Measurements from ENCODE around the gene WDR75. TPM values are rescaled to one million over a fixed set of nuclear protein-coding genes. Genes with fewer than 3 reads are reported as not detected.

WDR75 gene
- total and polyA plus RNA-seq, 9 of the 15 experiments (the other 6 are each of a cell fraction or from before 2014, with no cell fraction given) = 50.9 to 111 (median 76.4) TPM

GRCh38 chr2:189409647-189410046, 31.6 kb upstream of the WDR75 start (continued):
- no peak for TF ChIP-seq LCOR (CRISPR knock-in tag; IDR thresholded peaks at IDR 0.05)
- TF ChIP-seq, protein P1, sequence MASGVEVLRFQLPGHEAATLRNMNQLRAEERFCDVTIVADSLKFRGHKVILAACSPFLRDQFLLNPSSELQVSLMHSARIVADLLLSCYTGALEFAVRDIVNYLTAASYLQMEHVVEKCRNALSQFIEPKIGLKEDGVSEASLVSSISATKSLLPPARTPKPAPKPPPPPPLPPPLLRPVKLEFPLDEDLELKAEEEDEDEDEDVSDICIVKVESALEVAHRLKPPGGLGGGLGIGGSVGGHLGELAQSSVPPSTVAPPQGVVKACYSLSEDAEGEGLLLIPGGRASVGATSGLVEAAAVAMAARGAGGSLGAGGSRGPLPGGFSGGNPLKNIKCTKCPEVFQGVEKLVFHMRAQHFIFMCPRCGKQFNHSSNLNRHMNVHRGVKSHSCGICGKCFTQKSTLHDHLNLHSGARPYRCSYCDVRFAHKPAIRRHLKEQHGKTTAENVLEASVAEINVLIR (CRISPR knock-in tag; IDR thresholded peaks at IDR 0.05) = no peak
- no peak for TF ChIP-seq DMBX1 (CRISPR knock-in tag; IDR thresholded peaks at IDR 0.05; ENCODE audit: borderline replicate concordance)
- no peak for TF ChIP-seq BCL6 (CRISPR knock-in tag; IDR thresholded peaks at IDR 0.05)
- no peak for TF ChIP-seq TAF15 (IDR thresholded peaks at IDR 0.05; ENCODE audit: low read depth, low read length)
- no peak for TF ChIP-seq WHSC1 (IDR thresholded peaks at IDR 0.05; ENCODE audit: low read length)

- no peak overlapping the region for H3K27ac ChIP-seq (ENCODE audit: extremely low read depth, low read depth, low read length)
- H3K9me3 ChIP-seq (replicated peaks; ENCODE audit: control insufficient read depth, insufficient read depth, low read depth, low read length) = no peaks in the 10 kb centered on the region
- H2AFZ ChIP-seq (ENCODE audit: low read depth, low read length) = no peak overlapping the region
- intact Hi-C loops (cut with micrococcal nuclease) = loop anchor here (2.0 to 10.0 kb wide), 6 partner anchors 65 to 1830 kb away; no protein-coding TSS in a partner anchor
- no peak for DNase-seq (ENCODE audit: extremely low read depth in 1 of 4, low spot score in 3 of 4)
- in situ Hi-C loops (cut with MboI) = loop anchor here (25.0 kb wide), 1 partner anchor 1900 kb away; no protein-coding TSS in a partner anchor
- ChIA-PET CTCF (ENCODE audit: low intra/inter-chr PET ratio) (interaction anchor here (1.0 to 1.9 kb wide), 4 partner anchors 269 to 1913 kb away, joined by 3 to 9 read pairs (median 6); no protein-coding TSS in a partner anchor), POLR2A (interaction anchor here (0.8 kb wide), 1 partner anchor 12 kb away, joined by 3 read pairs; no protein-coding TSS in a partner anchor)
- no peaks in the 10 kb centered on the region for H3K4me1 ChIP-seq (replicated peaks in 1 of 2; ENCODE audit: control insufficient read depth in 2 of 2, insufficient read depth in 2 of 2, low read length in 2 of 2)
- H3K79me2 ChIP-seq (ENCODE audit: control insufficient read depth, insufficient read depth, low read length) = no peaks in the 10 kb centered on the region
- H3K27me3 ChIP-seq (ENCODE audit: control insufficient read depth in 2 of 2, insufficient read depth in 2 of 2, low read length in 2 of 2) = no peaks in the 10 kb centered on the region
- FAIRE-seq = no peak
- H3K4me3 ChIP-seq = no peak overlapping the region
- WGBS (ENCODE audit: insufficient coverage, low coverage, missing lambda C conversion rate) = 2% methylated on average over 5 of the region's 5 CpGs
- ATAC-seq = no peak
- no peak overlapping the region for H3K4me2 ChIP-seq (ENCODE audit: insufficient read depth, low read length)
- H3K9ac ChIP-seq (ENCODE audit: insufficient read depth in 1 of 2, low read depth in 2 of 2, low read length in 2 of 2) = no peak overlapping the region
- no peaks in the 10 kb centered on the region for H3K36me3 ChIP-seq (ENCODE audit: control insufficient read depth, insufficient read depth, low read length)
- no TSS peak for BruUV-seq (replicated peaks)
- H3K9me1 ChIP-seq (ENCODE audit: control insufficient read depth, insufficient read depth, low read length) = no peaks in the 10 kb centered on the region
- no peaks in the 10 kb centered on the region for H4K20me1 ChIP-seq (replicated peaks; ENCODE audit: control insufficient read depth, insufficient read depth, low read length)
- TF ChIP-seq HNRNPK (IDR thresholded peaks at IDR 0.05; ENCODE audit: low read depth, low read length, poor library complexity, severe bottlenecking) (no peak), LCOR (CRISPR knock-in tag; IDR thresholded peaks at IDR 0.05) (no peak)
These were observed 29.4 kb upstream of the WDR75 start for GRCh38 chr2:189411860-189412259.
